Suprapubic skin (tissue), 4 donors: ENCODE results near the gene MUC4.

Experiments
- EP300 ChIP-seq: sonication (generic); formaldehyde crosslinking; IDR thresholded peaks from one replicate; pipeline ENCODE4 v1.6.1; 2017; ENCODE audit warnings: antibody characterized with exemption
- POLR2A ChIP-seq, 2 donors: fragments of 450-650 bp; IDR thresholded peaks; one replicate each; pipeline ENCODE4 v1.6.1; 2017; ENCODE audit warnings: antibody characterized with exemption in 2 of 2, mild to moderate bottlenecking in 2 of 2, moderate library complexity in 2 of 2
- POLR2AphosphoS5 ChIP-seq, 3 donors: sonication (generic); formaldehyde crosslinking; IDR thresholded peaks; one replicate each; pipeline ENCODE4 v1.6.1; 2017; ENCODE audit warnings: antibody characterized with exemption in 3 of 3
- TF ChIP-seq, protein P1 (sequence below), 2 donors: fragments of 200-600 bp in 1 of 2; fragments of 450-650 bp in 1 of 2; sonication (generic) in 1 of 2; IDR thresholded peaks; one replicate each; pipeline ENCODE4 v1.5.1; 2016 to 2019; ENCODE audit warnings: antibody characterized with exemption in 2 of 2, mild to moderate bottlenecking in 1 of 2, moderate library complexity in 1 of 2

DNA sequence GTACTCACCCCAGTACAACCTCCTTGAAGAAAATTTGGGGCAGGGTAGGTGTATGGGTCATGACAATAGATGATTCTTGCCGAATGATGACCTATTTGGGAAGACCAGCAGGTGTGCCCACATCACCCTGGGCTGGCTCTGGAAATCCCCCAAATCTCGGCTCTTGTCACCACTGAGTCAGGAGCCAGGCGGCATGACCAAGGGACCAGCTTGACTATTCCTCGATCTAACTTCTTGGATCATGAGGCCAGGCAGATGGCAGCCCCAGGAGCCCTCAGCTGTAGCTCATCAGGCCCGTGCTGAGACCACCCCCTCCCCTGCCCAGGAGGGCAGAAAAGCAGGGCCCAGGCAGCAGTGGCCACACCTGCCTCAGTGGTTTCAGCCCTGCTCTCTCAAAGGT lies 9.2 kb upstream of the MUC4 start:
- TF ChIP-seq, protein P1, sequence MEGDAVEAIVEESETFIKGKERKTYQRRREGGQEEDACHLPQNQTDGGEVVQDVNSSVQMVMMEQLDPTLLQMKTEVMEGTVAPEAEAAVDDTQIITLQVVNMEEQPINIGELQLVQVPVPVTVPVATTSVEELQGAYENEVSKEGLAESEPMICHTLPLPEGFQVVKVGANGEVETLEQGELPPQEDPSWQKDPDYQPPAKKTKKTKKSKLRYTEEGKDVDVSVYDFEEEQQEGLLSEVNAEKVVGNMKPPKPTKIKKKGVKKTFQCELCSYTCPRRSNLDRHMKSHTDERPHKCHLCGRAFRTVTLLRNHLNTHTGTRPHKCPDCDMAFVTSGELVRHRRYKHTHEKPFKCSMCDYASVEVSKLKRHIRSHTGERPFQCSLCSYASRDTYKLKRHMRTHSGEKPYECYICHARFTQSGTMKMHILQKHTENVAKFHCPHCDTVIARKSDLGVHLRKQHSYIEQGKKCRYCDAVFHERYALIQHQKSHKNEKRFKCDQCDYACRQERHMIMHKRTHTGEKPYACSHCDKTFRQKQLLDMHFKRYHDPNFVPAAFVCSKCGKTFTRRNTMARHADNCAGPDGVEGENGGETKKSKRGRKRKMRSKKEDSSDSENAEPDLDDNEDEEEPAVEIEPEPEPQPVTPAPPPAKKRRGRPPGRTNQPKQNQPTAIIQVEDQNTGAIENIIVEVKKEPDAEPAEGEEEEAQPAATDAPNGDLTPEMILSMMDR (IDR thresholded peaks at IDR 0.05): no peak
- TF ChIP-seq POLR2A (IDR thresholded peaks at IDR 0.05) (no peak), POLR2AphosphoS5 (IDR thresholded peaks at IDR 0.05) (no peak), EP300 (no peak)
